Measurements from ENCODE around the gene SPI1.

DNA sequence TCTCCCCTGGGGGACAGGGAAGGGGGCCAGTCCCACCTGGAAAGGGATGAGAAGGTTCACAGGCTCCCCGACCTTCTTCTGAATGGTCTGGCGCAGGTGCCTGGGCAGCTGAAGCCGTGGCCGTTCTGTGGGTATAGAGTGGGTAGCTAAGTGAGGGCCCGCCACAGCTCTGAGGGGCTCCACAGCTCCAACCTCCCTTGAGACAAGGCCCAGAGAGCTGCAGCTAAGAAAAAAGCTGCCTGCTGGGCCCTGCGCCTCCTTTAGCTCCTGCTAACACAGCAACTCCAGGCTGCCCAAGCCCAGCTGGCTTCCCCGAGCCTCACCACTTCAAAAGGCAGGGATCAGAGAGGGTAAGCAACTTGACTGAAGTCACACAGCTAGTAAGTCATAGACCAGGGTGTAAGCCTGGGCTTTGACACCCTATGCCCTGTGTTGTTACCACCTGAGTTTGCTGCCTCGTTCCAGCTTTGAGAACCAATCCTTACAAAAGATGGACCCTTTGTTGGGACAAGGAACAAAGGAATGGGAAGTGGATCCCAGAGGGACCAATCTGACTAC lies 44.4 kb downstream of the SPI1 start:
- TF ChIP-seq, protein P1, sequence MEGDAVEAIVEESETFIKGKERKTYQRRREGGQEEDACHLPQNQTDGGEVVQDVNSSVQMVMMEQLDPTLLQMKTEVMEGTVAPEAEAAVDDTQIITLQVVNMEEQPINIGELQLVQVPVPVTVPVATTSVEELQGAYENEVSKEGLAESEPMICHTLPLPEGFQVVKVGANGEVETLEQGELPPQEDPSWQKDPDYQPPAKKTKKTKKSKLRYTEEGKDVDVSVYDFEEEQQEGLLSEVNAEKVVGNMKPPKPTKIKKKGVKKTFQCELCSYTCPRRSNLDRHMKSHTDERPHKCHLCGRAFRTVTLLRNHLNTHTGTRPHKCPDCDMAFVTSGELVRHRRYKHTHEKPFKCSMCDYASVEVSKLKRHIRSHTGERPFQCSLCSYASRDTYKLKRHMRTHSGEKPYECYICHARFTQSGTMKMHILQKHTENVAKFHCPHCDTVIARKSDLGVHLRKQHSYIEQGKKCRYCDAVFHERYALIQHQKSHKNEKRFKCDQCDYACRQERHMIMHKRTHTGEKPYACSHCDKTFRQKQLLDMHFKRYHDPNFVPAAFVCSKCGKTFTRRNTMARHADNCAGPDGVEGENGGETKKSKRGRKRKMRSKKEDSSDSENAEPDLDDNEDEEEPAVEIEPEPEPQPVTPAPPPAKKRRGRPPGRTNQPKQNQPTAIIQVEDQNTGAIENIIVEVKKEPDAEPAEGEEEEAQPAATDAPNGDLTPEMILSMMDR (IDR thresholded peaks at IDR 0.05) = no peak
- TF ChIP-seq POLR2A (IDR thresholded peaks at IDR 0.05) = no peak

Measured in body of pancreas (tissue), 4 donors.